ENCODE results near the gene ZNF577.

DNA sequence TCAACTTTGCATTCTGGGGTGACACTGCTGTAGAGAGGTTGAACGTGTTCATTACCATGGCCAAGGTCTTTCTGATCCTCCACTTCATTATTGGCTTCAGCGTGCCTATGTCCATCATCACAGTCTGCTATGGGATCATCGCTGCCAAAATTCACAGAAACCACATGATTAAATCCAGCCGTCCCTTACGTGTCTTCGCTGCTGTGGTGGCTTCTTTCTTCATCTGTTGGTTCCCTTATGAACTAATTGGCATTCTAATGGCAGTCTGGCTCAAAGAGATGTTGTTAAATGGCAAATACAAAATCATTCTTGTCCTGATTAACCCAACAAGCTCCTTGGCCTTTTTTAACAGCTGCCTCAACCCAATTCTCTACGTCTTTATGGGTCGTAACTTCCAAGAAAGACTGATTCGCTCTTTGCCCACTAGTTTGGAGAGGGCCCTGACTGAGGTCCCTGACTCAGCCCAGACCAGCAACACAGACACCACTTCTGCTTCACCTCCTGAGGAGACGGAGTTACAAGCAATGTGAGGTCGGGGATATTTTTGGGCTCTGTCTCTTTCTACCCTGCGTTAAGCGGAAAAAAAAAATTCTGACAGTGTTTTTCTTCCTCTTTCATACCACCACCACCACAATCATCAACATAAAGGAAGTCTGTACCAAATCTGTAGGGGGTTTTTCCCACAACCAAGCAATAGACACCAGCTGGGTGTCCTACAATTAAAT lies 63.3 kb downstream of the ZNF577 start:
- TF ChIP-seq, protein P1, sequence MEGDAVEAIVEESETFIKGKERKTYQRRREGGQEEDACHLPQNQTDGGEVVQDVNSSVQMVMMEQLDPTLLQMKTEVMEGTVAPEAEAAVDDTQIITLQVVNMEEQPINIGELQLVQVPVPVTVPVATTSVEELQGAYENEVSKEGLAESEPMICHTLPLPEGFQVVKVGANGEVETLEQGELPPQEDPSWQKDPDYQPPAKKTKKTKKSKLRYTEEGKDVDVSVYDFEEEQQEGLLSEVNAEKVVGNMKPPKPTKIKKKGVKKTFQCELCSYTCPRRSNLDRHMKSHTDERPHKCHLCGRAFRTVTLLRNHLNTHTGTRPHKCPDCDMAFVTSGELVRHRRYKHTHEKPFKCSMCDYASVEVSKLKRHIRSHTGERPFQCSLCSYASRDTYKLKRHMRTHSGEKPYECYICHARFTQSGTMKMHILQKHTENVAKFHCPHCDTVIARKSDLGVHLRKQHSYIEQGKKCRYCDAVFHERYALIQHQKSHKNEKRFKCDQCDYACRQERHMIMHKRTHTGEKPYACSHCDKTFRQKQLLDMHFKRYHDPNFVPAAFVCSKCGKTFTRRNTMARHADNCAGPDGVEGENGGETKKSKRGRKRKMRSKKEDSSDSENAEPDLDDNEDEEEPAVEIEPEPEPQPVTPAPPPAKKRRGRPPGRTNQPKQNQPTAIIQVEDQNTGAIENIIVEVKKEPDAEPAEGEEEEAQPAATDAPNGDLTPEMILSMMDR (conservative IDR thresholded peaks at IDR 0.05 in 1 of 2, IDR thresholded peaks at IDR 0.05 in 1 of 2; ENCODE audit: extremely low read depth in 1 of 2, insufficient read depth in 1 of 2, low read depth in 1 of 2, low read length in 2 of 2), result no peak
- TF ChIP-seq EZH2 (IDR thresholded peaks at IDR 0.05; ENCODE audit: borderline replicate concordance, low read length), result no peak
